ENCODE measurements around the gene VASH1.
A peak's percentile ranks its signal among the peaks of the same experiment; 100 is the strongest.

The VASH1 gene

DNA sequence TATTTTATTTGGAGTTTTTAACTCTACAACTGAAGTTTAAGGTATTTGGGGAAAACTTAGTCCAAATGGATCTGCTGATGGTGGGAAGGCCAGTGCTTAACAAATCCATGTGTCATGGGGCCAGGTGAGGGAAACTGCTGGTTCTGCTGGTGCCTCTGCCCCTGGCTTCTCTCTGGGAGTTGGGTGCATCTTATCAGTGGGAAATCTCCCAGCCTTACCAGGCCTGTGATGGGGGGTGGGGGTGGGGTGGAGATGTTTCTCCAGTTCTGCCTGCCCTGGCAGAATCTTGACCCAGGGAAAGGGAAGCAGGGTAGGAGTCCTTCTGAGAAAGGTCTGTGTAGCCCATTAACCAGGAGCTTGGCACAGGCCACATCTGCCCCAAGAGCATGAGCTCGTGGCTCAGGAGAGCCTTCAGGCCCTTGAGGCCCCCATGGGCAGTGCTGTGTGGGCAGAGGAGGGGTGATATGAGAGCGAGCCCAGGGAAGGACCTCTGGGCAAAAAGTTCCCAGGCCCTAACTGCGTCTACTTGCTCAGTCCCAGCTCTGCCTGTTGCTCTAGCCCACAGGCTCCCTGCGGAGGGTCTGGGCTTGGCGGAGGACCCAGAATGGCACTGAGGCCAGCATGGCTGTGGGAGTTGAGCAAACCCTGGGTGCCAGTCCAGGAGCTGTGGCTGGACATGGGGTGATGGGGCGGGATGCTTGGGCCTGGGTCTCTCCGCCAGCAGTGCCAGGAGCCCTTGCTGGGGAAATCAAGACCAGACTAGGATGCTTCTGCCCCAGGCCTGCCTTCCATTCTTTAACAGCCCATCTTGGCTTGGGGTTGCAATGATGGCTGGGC, 18.2 kb downstream of the VASH1 start:
- in situ Hi-C loops (cut with MboI; ENCODE audit: low pct_unique_long_range_greater_than_20kb, low sequenced_read_pairs, unreplicated experiment): no loop called here
- TF ChIP-seq, protein P1, sequence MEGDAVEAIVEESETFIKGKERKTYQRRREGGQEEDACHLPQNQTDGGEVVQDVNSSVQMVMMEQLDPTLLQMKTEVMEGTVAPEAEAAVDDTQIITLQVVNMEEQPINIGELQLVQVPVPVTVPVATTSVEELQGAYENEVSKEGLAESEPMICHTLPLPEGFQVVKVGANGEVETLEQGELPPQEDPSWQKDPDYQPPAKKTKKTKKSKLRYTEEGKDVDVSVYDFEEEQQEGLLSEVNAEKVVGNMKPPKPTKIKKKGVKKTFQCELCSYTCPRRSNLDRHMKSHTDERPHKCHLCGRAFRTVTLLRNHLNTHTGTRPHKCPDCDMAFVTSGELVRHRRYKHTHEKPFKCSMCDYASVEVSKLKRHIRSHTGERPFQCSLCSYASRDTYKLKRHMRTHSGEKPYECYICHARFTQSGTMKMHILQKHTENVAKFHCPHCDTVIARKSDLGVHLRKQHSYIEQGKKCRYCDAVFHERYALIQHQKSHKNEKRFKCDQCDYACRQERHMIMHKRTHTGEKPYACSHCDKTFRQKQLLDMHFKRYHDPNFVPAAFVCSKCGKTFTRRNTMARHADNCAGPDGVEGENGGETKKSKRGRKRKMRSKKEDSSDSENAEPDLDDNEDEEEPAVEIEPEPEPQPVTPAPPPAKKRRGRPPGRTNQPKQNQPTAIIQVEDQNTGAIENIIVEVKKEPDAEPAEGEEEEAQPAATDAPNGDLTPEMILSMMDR (IDR thresholded peaks at IDR 0.05; ENCODE audit: extremely low read depth, insufficient read depth, missing control alignments): no peak
- DNase-seq (ENCODE audit: low spot score): no peak

DNA sequence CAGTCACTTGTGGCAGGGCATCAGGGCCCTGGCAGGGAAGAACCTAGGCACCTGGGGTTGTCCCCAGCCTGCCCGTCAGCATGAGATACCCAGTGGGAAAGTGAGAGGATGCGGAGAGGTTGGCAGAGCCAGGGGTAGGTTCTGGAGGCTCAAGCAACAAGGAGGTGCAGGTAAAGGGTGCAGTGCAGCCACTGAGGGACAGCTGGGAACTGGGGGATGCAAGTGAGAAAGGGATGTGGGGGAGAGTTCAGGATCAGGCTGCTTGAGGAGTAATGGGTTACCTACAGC, 18.7 kb downstream of the VASH1 start:
- no peak for DNase-seq (ENCODE audit: low spot score)
- TF ChIP-seq, protein P1 (IDR thresholded peaks at IDR 0.05; ENCODE audit: extremely low read depth, insufficient read depth, missing control alignments): no peak
- in situ Hi-C loops (cut with MboI; ENCODE audit: low pct_unique_long_range_greater_than_20kb, low sequenced_read_pairs, unreplicated experiment): no loop called here

DNA sequence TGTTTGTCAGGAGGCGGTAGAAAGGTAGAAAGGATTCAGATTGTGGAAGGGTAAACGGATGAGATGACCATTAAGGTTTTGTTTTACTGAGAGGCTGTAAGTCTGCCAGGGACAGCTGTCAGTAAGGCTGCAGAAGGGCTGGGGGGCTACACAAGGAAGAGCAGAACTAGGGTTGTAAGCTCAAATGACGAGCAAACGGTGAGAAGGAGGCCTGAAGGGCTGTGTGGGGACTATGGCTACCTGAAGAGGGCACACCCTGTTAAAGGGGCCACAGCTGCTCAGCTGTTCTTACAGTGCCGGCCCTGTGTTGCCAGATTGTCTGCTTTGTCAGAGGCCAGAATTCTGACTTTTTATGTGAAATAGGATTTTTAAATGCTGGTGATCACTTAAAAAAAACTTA, 19.1 kb downstream of the VASH1 start:
- TF ChIP-seq, protein P1 (IDR thresholded peaks at IDR 0.05; ENCODE audit: extremely low read depth, insufficient read depth, missing control alignments): no peak
- in situ Hi-C loops (cut with MboI; ENCODE audit: low pct_unique_long_range_greater_than_20kb, low sequenced_read_pairs, unreplicated experiment): no loop called here
- no peak for DNase-seq (ENCODE audit: low spot score)

DNA sequence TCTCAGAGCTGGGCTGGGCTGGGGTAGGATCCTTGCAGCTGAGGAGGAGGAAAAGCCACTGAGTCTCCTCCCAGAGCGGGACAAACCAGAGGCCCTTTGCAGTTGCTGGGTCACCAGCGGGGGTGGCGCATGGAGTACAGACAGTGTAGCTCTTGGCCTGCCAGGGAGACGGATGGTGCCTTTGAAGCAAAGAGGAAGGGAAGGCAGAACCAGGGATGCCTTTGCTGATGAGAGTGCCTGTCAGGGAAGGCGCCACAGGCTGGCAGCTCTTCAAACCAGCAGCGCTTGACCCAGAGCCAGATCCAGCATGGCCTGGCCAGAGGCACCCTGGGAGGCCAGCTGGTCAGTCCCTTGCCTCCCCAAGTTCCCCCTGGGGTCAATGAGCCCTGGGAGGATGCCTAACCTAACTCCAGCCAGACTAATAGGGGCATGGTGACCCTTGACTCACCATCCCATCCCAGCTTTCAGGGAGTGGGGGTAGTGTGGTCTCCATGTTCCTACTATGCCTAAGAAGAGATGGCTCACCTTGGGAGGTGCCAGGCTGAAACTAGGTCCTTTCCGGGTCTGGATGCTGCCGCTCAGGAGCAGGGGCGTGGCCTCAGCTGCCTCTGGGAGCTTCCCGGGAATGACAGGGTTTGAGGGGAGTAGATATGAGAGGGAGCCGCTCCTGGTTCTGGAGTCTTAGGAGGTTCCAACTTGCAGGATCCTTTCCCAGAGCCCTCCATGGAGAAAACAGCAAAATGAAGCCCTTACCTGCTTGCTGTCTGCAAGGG, 19.8 kb downstream of the VASH1 start:
- in situ Hi-C loops (cut with MboI; ENCODE audit: low pct_unique_long_range_greater_than_20kb, low sequenced_read_pairs, unreplicated experiment): no loop called here
- DNase-seq (ENCODE audit: low spot score): no peak
- TF ChIP-seq, protein P1 (IDR thresholded peaks at IDR 0.05; ENCODE audit: extremely low read depth, insufficient read depth, missing control alignments): no peak

DNA sequence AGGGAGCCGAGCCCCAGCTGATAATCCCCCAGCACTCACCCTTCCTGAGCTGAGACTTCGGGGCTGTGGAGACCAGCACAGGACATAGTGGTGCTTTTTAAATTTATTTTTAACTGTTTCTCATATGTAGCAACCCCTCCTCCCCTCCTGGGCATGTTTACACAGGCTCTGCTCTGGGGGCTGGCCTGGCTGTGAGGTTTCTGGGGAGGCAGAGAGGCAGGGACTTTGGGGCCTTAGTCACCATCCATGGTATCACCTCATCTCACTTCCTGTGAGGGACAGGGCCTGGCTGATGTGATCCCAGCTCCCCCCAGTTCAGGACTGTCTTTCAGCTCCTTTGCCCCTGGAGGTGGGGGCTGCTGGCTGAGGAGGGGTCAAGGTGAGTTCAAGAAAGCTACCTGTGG, 20.4 kb downstream of the VASH1 start:
- DNase-seq (ENCODE audit: low spot score): peak; percentile 42
- TF ChIP-seq, protein P1 (IDR thresholded peaks at IDR 0.05; ENCODE audit: extremely low read depth, insufficient read depth, missing control alignments): no peak
- in situ Hi-C loops (cut with MboI; ENCODE audit: low pct_unique_long_range_greater_than_20kb, low sequenced_read_pairs, unreplicated experiment): no loop called here

DNA sequence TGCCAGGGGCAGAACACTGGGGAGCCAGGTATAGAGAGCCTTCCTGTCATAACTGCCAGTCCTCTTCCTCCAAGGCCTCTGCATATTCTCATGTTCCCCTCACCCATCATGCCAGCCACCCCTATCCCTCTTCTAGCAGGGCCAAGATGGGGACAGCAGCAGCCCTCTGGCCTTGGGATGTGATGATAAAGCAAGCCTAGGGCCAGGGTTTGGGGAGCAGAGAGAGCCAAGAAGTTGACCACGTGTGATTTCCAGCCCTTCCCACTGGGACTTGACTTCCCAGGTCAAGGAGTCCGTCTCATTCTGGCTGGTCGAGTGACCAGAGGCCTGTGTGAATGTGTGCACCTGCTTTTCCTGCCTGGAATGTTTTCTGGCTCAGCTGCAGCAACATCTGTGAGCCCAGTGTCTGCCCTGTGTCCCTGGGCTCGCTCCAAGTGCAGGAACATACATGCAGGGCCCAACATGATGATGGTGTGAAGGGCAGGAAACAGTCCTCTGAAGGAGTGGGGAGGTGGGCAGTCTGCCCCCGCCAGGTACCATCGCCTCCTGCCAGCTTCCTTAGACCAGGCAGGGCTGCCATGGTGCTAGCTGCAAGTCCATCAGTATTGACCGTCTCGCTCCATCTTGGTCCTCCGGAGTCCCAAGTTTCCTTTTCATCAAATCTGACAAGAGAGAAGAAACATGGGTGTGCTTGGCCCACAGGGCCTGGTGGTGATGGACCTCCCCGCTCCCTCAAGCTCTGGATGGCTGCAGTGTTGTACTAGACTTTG, 21.0 kb downstream of the VASH1 start:
- in situ Hi-C loops (cut with MboI; ENCODE audit: low pct_unique_long_range_greater_than_20kb, low sequenced_read_pairs, unreplicated experiment): no loop called here
- TF ChIP-seq, protein P1 (IDR thresholded peaks at IDR 0.05; ENCODE audit: extremely low read depth, insufficient read depth, missing control alignments): no peak

More for the DNA sequence above, 21.0 kb downstream of the VASH1 start:
- no peak for DNase-seq (ENCODE audit: low spot score)

Data from GM13977 (cell line).